HK-2 (cell line): Measurements from ENCODE around the gene ELP2.
"Not testable (repeated sequence)": the region's sequence is repeated elsewhere in the genome, so short reads cannot be mapped to it uniquely, and the experiment has no call there.

Experiments
- DNase-seq: peaks from one replicate; pipeline ENCODE4 v3.0.0-alpha.2; 2018; ENCODE audit not compliant: unreplicated experiment

ELP2 gene

DNA sequence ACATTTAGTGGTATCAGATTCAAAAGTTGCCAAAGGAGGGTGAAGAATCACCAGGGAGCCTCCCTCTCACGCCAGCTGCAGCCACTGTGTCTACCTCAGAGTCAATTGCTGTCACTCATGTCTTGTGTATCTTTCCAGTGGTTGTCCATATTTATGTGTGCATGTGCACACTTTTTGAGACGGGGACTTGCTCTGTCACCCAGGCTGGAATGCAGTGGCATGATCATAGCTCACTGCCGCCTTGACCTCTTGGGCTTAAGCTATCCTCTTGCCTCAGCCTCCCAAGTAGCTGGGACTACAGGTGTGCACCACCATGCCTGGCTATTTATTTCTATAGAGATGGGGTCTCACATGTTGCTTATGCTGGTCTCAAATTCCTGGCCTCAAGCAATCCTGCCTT lies 61.6 kb downstream of the ELP2 start:
- no peak for DNase-seq

DNA sequence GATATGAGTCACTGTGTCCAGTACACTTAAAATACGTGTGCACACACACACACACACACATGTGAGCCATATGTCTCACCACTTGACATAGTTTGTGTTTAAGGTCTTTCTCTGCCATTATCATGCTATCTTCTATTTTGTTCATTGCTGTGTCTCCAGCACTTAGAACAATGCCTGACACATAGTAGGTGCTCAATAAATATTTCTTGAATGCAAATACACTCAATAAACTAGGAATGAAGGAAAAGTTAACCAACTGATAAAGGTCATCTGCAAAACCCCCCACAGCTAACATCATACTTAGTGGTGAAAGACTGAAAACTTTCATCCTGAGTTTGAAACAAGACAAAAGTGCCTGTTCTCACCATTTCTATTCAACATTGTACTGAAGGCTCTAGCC lies 62.0 kb downstream of the ELP2 start:
- DNase-seq, result no peak

DNA sequence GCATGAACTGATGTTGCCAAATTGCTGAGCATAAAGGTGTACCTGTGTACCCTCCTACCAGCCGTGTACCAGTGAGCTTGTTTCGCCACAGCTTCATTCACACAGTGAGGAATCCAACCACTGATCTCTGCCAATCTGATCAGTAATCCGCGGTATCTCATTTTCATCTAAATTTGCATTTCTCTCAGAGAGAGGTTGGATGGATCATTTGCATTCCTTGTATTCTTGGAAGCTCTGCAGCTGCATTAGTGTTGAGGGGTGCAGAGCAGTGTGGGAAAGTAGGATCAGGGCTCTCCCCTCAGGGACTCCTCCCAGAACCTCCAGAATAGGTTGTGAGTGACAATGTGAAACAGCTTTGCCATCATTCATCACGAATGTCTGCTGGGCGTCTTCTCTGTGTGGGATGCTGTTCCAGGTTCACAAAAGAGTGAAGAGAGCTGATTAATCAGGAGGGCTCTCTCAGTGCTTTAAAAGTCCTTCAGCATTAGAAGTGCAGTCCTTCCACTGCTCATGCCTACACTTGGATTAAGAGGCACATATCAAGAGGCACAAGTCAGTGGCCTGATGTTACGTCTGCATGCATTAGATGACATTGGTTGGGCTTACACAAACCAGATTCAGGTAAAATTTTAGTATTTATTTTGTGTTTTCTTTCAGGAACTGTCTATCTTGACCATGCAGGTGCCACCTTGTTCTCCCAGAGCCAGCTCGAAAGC lies 65.1 kb downstream of the ELP2 start:
- DNase-seq, result no peak

- DNase-seq, result no peak
Measured at GRCh38 chr18:36195427-36196122, 65.9 kb downstream of the ELP2 start.

- DNase-seq, result no peak
Measured at GRCh38 chr18:36196238-36196995, 66.7 kb downstream of the ELP2 start.

DNA sequence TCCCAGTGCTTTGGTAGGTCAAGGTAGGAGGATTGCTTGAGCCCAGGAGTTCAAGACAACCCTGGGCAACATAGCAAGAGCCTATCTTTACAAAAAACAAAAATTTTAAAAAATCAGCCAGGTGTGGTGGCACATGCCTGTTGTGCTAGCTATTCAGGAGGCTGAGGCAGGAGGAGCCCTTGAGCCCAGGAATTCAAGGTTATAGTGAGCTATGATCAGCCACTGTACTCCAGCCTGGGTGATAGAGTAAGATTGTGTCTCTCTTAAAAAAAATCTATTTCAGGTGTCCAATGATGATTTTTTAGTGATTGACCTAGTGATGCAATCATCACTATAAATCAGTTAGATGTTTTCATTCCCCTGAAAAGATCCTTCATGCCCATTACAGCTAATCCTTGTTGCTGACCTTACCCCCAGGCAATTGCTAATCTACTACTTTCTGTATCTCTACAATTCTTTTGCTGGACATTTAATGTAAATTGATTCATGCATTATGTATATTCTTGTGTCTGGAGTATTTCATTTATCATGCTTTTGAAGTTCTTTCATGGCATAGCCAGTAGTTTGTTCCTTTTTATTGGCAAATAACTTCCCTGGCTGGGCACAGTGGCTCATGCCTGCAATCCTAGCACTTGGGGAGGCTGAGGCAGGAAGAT lies 67.9 kb downstream of the ELP2 start:
- DNase-seq, result no peak

GRCh38 chr18:36199691-36200295 lies 70.1 kb downstream of the ELP2 start:
- no peak for DNase-seq

GRCh38 chr18:36200354-36200771 lies 70.7 kb downstream of the ELP2 start:
- DNase-seq, result no peak

DNA sequence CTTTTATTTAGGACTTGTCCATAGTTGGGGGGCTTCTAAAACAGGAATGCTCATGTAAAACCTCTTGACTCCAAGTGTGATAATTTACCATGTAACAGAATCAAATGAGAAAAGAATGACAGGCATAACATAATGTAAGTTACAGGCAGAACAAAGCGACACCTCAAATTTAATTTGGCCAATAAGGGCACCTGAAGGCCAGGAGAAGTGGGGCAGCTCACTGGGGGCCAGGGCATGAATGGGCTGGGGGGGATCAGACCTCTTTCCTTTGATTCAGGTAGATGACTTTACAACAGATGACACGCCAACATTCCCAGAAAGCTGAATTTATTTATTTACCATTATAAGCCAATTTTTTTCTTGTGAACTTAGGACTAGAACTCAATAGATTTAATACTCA lies 72.1 kb downstream of the ELP2 start:
- no peak for DNase-seq

GRCh38 chr18:36203360-36203895 lies 73.7 kb downstream of the ELP2 start:
- DNase-seq, result no peak

DNA sequence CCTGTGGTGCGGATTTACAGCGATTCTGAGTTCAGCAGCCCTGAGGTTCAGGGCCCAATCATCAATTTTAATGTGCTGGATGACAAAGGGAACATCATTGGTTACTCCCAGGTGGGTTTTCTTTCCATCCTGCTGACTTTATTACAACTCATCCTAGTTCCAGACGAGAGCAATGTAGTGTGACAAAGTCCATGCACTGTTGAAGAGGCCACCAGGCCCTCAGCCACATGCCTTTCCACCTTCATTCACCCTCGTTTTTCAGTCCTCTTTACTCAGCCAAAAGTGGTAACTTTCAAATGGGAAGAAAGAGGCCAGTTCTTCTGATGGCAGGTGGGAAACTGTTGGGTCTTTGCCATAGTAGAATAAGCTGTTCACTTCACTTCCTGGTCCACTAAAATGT lies 75.5 kb downstream of the ELP2 start:
- no peak for DNase-seq

DNA sequence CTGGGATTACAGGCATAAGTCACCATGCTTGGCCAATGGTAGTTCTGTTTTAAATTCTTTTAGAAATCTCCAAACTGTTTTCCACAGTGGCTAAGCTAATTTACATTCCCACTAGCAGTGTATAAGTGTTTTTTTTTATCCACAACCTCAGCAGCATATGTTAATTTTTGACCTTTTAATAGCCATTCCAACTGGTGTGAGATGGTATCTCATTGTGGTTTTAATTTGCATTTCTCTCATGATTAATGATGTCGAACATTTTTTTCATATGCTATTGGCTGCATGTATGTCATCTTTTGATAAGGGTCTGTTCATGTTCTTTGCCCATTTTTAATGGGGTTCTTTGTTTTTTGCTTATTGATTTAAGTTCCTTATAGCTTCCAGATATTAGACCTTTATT lies 77.6 kb downstream of the ELP2 start:
- DNase-seq, result no peak

DNA sequence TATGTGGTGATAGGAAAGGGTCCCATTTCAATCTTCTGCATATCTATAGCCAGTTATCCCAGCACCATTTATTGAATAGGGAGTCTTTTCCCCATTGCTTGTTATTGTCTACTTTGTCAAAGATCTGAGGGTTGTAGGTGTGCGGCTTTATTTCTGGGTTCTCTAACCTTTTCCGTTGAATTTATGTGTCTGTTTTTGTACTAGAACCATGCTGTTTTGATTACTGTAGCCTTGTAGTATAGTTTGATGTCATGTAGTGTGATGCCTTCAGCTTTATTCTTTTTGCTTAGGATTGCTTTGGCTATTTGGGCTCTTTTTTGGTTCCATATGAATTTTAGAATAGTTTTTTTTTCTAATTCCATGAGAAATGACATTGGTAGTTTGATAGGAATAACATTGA lies 78.3 kb downstream of the ELP2 start:
- DNase-seq, result not testable (repeated sequence)

DNA sequence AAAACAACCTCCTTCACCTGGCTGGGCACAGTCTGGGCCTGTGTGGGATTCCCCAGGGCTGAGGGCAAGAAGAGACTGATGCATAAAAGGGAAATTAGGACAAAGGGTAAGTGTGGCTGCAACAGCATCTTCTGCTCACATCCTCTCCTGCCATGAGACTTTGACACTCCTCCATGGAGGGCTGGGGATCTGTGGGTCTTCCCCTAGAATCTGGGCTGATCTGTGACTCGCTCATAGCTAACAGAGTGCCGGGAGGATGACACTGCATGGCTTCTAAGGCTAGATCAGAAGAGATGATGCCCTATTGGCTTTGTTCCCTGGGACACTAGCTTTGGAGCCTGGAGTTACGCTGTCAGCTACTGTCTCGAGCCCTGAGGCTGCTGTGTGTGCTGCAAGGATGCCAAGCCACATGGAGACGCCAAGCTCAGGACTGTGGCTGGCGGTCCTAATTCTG lies 81.9 kb downstream of the ELP2 start:
- peak; percentile 26 for DNase-seq

- no peak for DNase-seq
Measured at GRCh38 chr18:36212301-36213171, 82.8 kb downstream of the ELP2 start.

GRCh38 chr18:36214811-36215210 lies 85.1 kb downstream of the ELP2 start:
- DNase-seq, result no peak

- no peak for DNase-seq
Measured at GRCh38 chr18:36215577-36215976, 85.9 kb downstream of the ELP2 start.

DNA sequence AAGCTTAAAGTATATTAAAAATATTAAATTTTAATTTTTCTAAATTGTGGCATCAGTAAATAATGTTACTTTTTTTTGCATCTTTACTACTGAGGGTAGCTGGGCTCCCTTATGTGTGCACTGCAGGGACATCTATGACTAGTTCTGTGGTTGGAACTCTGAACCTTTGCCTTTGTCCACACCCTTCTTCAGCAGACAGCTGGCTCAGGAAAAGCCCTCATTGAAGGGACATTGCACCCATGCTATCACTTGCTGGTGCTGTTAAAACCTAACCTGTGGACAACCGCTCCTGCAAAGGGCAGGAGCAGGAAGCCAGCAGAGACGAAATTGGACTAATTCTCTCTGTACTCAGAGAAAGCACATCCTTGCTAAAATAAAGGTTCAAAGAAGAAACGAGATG lies 87.6 kb downstream of the ELP2 start:
- DNase-seq, result no peak

- DNase-seq, result no peak
Measured at GRCh38 chr18:36229188-36229587, 99.5 kb downstream of the ELP2 start.
